KBM-7 (cell line): ENCODE data around the gene BSND.
"Not testable (repeated sequence)": the region's sequence is repeated elsewhere in the genome, so short reads cannot be mapped to it uniquely, and the experiment has no call there.

Experiments
- DNase-seq: peaks from one replicate; pipeline ENCODE4 v3.0.0-alpha.2; 2015
- in situ Hi-C: fragments of 300-500 bp; cut with MboI; formaldehyde crosslinking; loops from 2 replicates; pipeline ENCODE4 v1.14.3; 2020; ENCODE audit warnings: low sequenced_read_pairs, low pct_unique_long_range_greater_than_20kb, mixed read lengths

BSND gene

GRCh38 chr1:55007625-55008024 lies 8.9 kb downstream of the BSND start:
- in situ Hi-C loops: no loop called here
- DNase-seq: no peak

- DNase-seq: no peak
- in situ Hi-C loops: no loop called here
Measured at GRCh38 chr1:55010194-55010886, 11.6 kb downstream of the BSND start.

GRCh38 chr1:55010887-55011217 lies 12.1 kb downstream of the BSND start:
- in situ Hi-C loops: no loop called here

GRCh38 chr1:55012661-55013060 lies 13.9 kb downstream of the BSND start:
- no peak for DNase-seq
- in situ Hi-C loops: no loop called here

More at GRCh38 chr1:55010887-55011217, 12.1 kb downstream of the BSND start:
- no peak for DNase-seq

GRCh38 chr1:55015123-55015522 lies 16.4 kb downstream of the BSND start:
- in situ Hi-C loops: no loop called here

GRCh38 chr1:55015731-55016620 lies 17.2 kb downstream of the BSND start:
- DNase-seq: no peak
- in situ Hi-C loops: no loop called here

More at GRCh38 chr1:55015123-55015522, 16.4 kb downstream of the BSND start:
- DNase-seq: no peak

- DNase-seq: no peak
- in situ Hi-C loops: no loop called here
Measured at GRCh38 chr1:55018395-55018794, 19.7 kb downstream of the BSND start.

- in situ Hi-C loops: no loop called here
- peak; percentile 75 for DNase-seq
Measured at GRCh38 chr1:55021942-55022546, 23.3 kb downstream of the BSND start.

- DNase-seq, in situ Hi-C loops: not testable (repeated sequence)
Measured at GRCh38 chr1:55024163-55024562, 25.4 kb downstream of the BSND start.

GRCh38 chr1:55026682-55027081 lies 27.9 kb downstream of the BSND start:
- in situ Hi-C loops, DNase-seq: not testable (repeated sequence)

GRCh38 chr1:55031098-55031497 lies 32.4 kb downstream of the BSND start:
- DNase-seq, in situ Hi-C loops: not testable (repeated sequence)

GRCh38 chr1:55033265-55033614 lies 34.5 kb downstream of the BSND start:
- in situ Hi-C loops: no loop called here
- no peak for DNase-seq

GRCh38 chr1:55034476-55035133 lies 35.9 kb downstream of the BSND start:
- no peak for DNase-seq
- in situ Hi-C loops: no loop called here

- in situ Hi-C loops: no loop called here
- DNase-seq: peak; percentile 9
Measured at GRCh38 chr1:55035904-55036303, 37.2 kb downstream of the BSND start.

- DNase-seq: no peak
- in situ Hi-C loops: no loop called here
Measured at GRCh38 chr1:55037733-55038551, 39.2 kb downstream of the BSND start.

GRCh38 chr1:55038552-55038838 lies 39.8 kb downstream of the BSND start:
- DNase-seq: no peak
- in situ Hi-C loops: no loop called here

- DNase-seq: no peak
- in situ Hi-C loops: no loop called here
Measured at GRCh38 chr1:55038974-55039341, 40.2 kb downstream of the BSND start.

GRCh38 chr1:55039342-55040082 lies 40.8 kb downstream of the BSND start, which contains the start of gene PCSK9:
TSS of gene PCSK9 (plus strand) at chr1:55039548. CDS start at chr1:55039838, 290 bp downstream.
- no peak for DNase-seq
- in situ Hi-C loops: no loop called here
